GM23338 (cell line): ENCODE measurements around the gene RGL2. TPM values are rescaled to one million over a fixed set of nuclear protein-coding genes. Genes with fewer than 3 reads are reported as not detected.

ENCODE experiments used
- ATAC-seq: fragments of 200-7000 bp; cut with Tn5 transposase; 3 replicates; pipeline ENCODE4 v1.9.1; 2020
- DNase-seq: peaks from one replicate; pipeline ENCODE4 v3.0.0-alpha.2; 2015; ENCODE audit warnings: low spot score
- H2AFZ ChIP-seq: fragments of 200-600 bp; sonication (generic); 2 replicates; pipeline ENCODE4 v1.8.0; 2016; ENCODE audit warnings: antibody characterized with exemption, mild to moderate bottlenecking, moderate library complexity
- H3F3A ChIP-seq: fragments of 200-600 bp; sonication (generic); replicated peaks from 2 replicates; pipeline ENCODE4 v1.8.0; 2017; ENCODE audit warnings: antibody characterized with exemption, mixed run types, low read depth
- H3K27ac ChIP-seq: fragments of 200-600 bp; sonication (generic); 2 replicates; pipeline ENCODE4 v1.6.1; 2016; ENCODE audit warnings: low read depth
- H3K27me3 ChIP-seq: fragments of 200-600 bp; sonication (generic); 2 replicates; pipeline ENCODE4 v1.8.0; 2016; ENCODE audit warnings: mild to moderate bottlenecking, mixed run types, moderate library complexity; ENCODE audit not compliant: insufficient read depth
- H3K36me3 ChIP-seq: fragments of 200-600 bp; sonication (generic); 2 replicates; pipeline ENCODE4 v1.8.0; 2016; ENCODE audit warnings: mild to moderate bottlenecking; ENCODE audit not compliant: insufficient read depth
- H3K4me1 ChIP-seq: fragments of 200-600 bp; sonication (generic); 2 replicates; pipeline ENCODE4 v1.8.0; 2016; ENCODE audit warnings: mild to moderate bottlenecking, moderate library complexity; ENCODE audit not compliant: insufficient read depth
- H3K4me2 ChIP-seq: fragments of 200-600 bp; sonication (generic); 2 replicates; pipeline ENCODE4 v1.7.1; 2017; ENCODE audit warnings: mixed run types
- H3K4me3 ChIP-seq: fragments of 200-600 bp; sonication (generic); 2 replicates; pipeline ENCODE4 v1.6.1; 2016; ENCODE audit warnings: mixed run types
- H3K79me2 ChIP-seq: fragments of 200-600 bp; sonication (generic); replicated peaks from 2 replicates; pipeline ENCODE4 v1.8.0; 2017; ENCODE audit warnings: mild to moderate bottlenecking; ENCODE audit not compliant: insufficient read depth
- H3K9me2 ChIP-seq: fragments of 200-600 bp; sonication (generic); 2 replicates; pipeline ENCODE4 v1.8.0; 2017; ENCODE audit not compliant: insufficient read depth
- H4K20me1 ChIP-seq: fragments of 200-600 bp; sonication (generic); replicated peaks from 2 replicates; pipeline ENCODE4 v1.8.0; 2017; ENCODE audit warnings: mild to moderate bottlenecking; ENCODE audit not compliant: insufficient read depth
- H3K27ac Mint-ChIP-seq: 2 replicates; pipeline ENCODE4 v1.8.0; 2020; ENCODE audit warnings: inconsistent platforms, mild to moderate bottlenecking, moderate library complexity, mixed read lengths
- H3K27me3 Mint-ChIP-seq: 3 replicates; pipeline ENCODE4 v1.8.0; 2022; ENCODE audit warnings: low read depth, mild to moderate bottlenecking, moderate library complexity, mixed read lengths, inconsistent platforms; ENCODE audit not compliant: insufficient read depth, poor library complexity
- H3K36me3 Mint-ChIP-seq: 3 replicates; pipeline ENCODE4 v1.8.0; 2021; ENCODE audit warnings: low read depth, mild to moderate bottlenecking, inconsistent platforms, moderate library complexity, mixed read lengths
- H3K4me1 Mint-ChIP-seq: 3 replicates; pipeline ENCODE4 v1.8.0; 2020; ENCODE audit warnings: mild to moderate bottlenecking, inconsistent platforms, mixed read lengths
- H3K4me3 Mint-ChIP-seq: 3 replicates; pipeline ENCODE4 v1.8.0; 2021; ENCODE audit warnings: moderate library complexity, mild to moderate bottlenecking, inconsistent platforms, mixed read lengths
- H3K9me3 Mint-ChIP-seq: 3 replicates; pipeline ENCODE4 v1.8.0; 2020; ENCODE audit warnings: moderate library complexity, mild to moderate bottlenecking, inconsistent platforms, mixed read lengths
- CREB1 ChIP-seq: fragments of 250-450 bp; sonication (Bioruptor Pico); IDR thresholded peaks from 2 replicates; pipeline ENCODE4 v1.5.0; 2020; ENCODE audit warnings: low read depth, mild to moderate bottlenecking, moderate library complexity
- CTCF ChIP-seq, 2 experiments: fragments of 200-600 bp in 1 of 2; sonication (generic) in 1 of 2; conservative IDR thresholded peaks; 2 replicates each; pipeline versions ENCODE4 v1.5.1 to v1.6.1; 2016 to 2017; ENCODE audit warnings: antibody characterized with exemption in 2 of 2, low read depth in 2 of 2, mild to moderate bottlenecking in 2 of 2, moderate library complexity in 1 of 2
- EZH2 ChIP-seq: fragments of 200-600 bp; sonication (generic); IDR thresholded peaks from one replicate; pipeline ENCODE4 v1.8.0; 2017; ENCODE audit warnings: antibody characterized with exemption, mild to moderate bottlenecking, low read depth; ENCODE audit not compliant: unreplicated experiment
- JUNB ChIP-seq: IDR thresholded peaks from one replicate; pipeline ENCODE4 v1.6.1; 2016; ENCODE audit warnings: antibody characterized with exemption; ENCODE audit not compliant: unreplicated experiment
- NANOG ChIP-seq: IDR thresholded peaks from 2 replicates; pipeline ENCODE4 v1.6.1; 2016; ENCODE audit warnings: antibody characterized with exemption, borderline replicate concordance
- POLR2AphosphoS5 ChIP-seq: IDR thresholded peaks from 2 replicates; pipeline ENCODE4 v1.6.1; 2016; ENCODE audit warnings: antibody characterized with exemption, low read depth
- STAT1 ChIP-seq: IDR thresholded peaks from one replicate; pipeline ENCODE4 v1.6.1; 2016; ENCODE audit warnings: antibody characterized with exemption; ENCODE audit not compliant: unreplicated experiment
- ZNF331 ChIP-seq: fragments of 250-450 bp; sonication (Bioruptor Pico); IDR thresholded peaks from 2 replicates; pipeline ENCODE4 v1.5.0; 2020; ENCODE audit warnings: low read depth, mild to moderate bottlenecking, moderate library complexity
- polyA plus RNA-seq: library from polyadenylated mRNA; unstranded; fragments of >200 nt; fragmentation: Nextera tagmentation; extraction: Ambion mirVana; gene quantifications from 2 replicates; pipeline ENCODE4 v1.2.1, GENCODE V29; 2016
- total RNA-seq: library from RNA; depleted of rRNA; stranded (reverse); fragments of >200 nt; shearing (Covaris generic); gene quantifications from 2 replicates; pipeline ENCODE4 v1.2.3, GENCODE V29; 2014
- TF ChIP-seq, protein P1 (sequence below): fragments of 250-450 bp; sonication (Bioruptor Pico); IDR thresholded peaks from 2 replicates; pipeline ENCODE4 v1.5.0; 2020; ENCODE audit warnings: mild to moderate bottlenecking, moderate library complexity

The RGL2 gene
- total and polyA plus RNA-seq, 2 experiments from 2014 or later = 28.0 to 52.2 TPM

- peak overlapping the region; percentile 96 for H3K27ac ChIP-seq
- H3K9me3 Mint-ChIP-seq = no peaks in the 10 kb centered on the region
- no peaks in the 10 kb centered on the region for H3K9me2 ChIP-seq
- peaks cover 37% of the 10 kb centered on the region for H3K36me3 ChIP-seq
- peak overlapping the region; percentile 100 for H3K4me2 ChIP-seq
- H3K4me1 Mint-ChIP-seq = peaks cover 40% of the 10 kb centered on the region
- H2AFZ ChIP-seq = no peak overlapping the region
- H3K36me3 Mint-ChIP-seq = peaks cover 83% of the 10 kb centered on the region
- H3F3A ChIP-seq = peaks cover 65% of the 10 kb centered on the region
- peak overlapping the region; percentile 82 for H3K4me3 Mint-ChIP-seq
- peaks cover 31% of the 10 kb centered on the region for H3K79me2 ChIP-seq
- H3K4me3 ChIP-seq = peak overlapping the region; percentile 99
- peaks cover 47% of the 10 kb centered on the region for H3K4me1 ChIP-seq
- peaks cover 23% of the 10 kb centered on the region for H3K27me3 Mint-ChIP-seq
- no peaks in the 10 kb centered on the region for H3K27me3 ChIP-seq
- DNase-seq (peak; percentile 46), ATAC-seq (peak; percentile 11)
- H3K27ac Mint-ChIP-seq = peak overlapping the region; percentile 96
- peaks cover 38% of the 10 kb centered on the region for H4K20me1 ChIP-seq
- TF ChIP-seq NANOG (no peak), JUNB (no peak), CTCF (conservative IDR thresholded peaks at IDR 0.05; ENCODE audit: low read depth in 2 of 2) (peak in 1 of 2 experiments; percentile 38; a peak in 2 of 4 replicates)
Observed at GRCh38 chr6:33277663-33278391, 20.9 kb downstream of the RGL2 start.

- H3K36me3 Mint-ChIP-seq = peaks cover 85% of the 10 kb centered on the region
- H3K27ac Mint-ChIP-seq = peak within 1 kb of the TSS; percentile 96
- Histone ChIP-seq H3K9me2 (no peaks in the 10 kb centered on the region), H2AFZ (no peak within 1 kb of the TSS), H4K20me1 (peaks cover 44% of the 10 kb centered on the region), H3K79me2 (peaks cover 39% of the 10 kb centered on the region), H3F3A (peaks cover 72% of the 10 kb centered on the region), H3K27me3 (no peaks in the 10 kb centered on the region), H3K4me1 (peaks cover 48% of the 10 kb centered on the region), H3K36me3 (peaks cover 42% of the 10 kb centered on the region), H3K4me2 (peak within 1 kb of the TSS; percentile 100), H3K4me3 (peak within 1 kb of the TSS; percentile 99), H3K27ac (peak within 1 kb of the TSS; percentile 96)
- H3K4me3 Mint-ChIP-seq = peak within 1 kb of the TSS; percentile 97
- peak; percentile 92 for DNase-seq
- peaks cover 29% of the 10 kb centered on the region for H3K27me3 Mint-ChIP-seq
- peak; percentile 70 for ATAC-seq
- H3K9me3 Mint-ChIP-seq = no peaks in the 10 kb centered on the region; the same call in 2 of the 3 replicates
- H3K4me1 Mint-ChIP-seq = peaks cover 40% of the 10 kb centered on the region
- TF ChIP-seq ZNF331 (CRISPR knock-in tag) (no peak), EZH2 (no peak), JUNB (no peak), CREB1 (CRISPR knock-in tag) (peak; percentile 70), POLR2AphosphoS5 (peak; percentile 82), STAT1 (no peak)
- TF ChIP-seq, protein P1, sequence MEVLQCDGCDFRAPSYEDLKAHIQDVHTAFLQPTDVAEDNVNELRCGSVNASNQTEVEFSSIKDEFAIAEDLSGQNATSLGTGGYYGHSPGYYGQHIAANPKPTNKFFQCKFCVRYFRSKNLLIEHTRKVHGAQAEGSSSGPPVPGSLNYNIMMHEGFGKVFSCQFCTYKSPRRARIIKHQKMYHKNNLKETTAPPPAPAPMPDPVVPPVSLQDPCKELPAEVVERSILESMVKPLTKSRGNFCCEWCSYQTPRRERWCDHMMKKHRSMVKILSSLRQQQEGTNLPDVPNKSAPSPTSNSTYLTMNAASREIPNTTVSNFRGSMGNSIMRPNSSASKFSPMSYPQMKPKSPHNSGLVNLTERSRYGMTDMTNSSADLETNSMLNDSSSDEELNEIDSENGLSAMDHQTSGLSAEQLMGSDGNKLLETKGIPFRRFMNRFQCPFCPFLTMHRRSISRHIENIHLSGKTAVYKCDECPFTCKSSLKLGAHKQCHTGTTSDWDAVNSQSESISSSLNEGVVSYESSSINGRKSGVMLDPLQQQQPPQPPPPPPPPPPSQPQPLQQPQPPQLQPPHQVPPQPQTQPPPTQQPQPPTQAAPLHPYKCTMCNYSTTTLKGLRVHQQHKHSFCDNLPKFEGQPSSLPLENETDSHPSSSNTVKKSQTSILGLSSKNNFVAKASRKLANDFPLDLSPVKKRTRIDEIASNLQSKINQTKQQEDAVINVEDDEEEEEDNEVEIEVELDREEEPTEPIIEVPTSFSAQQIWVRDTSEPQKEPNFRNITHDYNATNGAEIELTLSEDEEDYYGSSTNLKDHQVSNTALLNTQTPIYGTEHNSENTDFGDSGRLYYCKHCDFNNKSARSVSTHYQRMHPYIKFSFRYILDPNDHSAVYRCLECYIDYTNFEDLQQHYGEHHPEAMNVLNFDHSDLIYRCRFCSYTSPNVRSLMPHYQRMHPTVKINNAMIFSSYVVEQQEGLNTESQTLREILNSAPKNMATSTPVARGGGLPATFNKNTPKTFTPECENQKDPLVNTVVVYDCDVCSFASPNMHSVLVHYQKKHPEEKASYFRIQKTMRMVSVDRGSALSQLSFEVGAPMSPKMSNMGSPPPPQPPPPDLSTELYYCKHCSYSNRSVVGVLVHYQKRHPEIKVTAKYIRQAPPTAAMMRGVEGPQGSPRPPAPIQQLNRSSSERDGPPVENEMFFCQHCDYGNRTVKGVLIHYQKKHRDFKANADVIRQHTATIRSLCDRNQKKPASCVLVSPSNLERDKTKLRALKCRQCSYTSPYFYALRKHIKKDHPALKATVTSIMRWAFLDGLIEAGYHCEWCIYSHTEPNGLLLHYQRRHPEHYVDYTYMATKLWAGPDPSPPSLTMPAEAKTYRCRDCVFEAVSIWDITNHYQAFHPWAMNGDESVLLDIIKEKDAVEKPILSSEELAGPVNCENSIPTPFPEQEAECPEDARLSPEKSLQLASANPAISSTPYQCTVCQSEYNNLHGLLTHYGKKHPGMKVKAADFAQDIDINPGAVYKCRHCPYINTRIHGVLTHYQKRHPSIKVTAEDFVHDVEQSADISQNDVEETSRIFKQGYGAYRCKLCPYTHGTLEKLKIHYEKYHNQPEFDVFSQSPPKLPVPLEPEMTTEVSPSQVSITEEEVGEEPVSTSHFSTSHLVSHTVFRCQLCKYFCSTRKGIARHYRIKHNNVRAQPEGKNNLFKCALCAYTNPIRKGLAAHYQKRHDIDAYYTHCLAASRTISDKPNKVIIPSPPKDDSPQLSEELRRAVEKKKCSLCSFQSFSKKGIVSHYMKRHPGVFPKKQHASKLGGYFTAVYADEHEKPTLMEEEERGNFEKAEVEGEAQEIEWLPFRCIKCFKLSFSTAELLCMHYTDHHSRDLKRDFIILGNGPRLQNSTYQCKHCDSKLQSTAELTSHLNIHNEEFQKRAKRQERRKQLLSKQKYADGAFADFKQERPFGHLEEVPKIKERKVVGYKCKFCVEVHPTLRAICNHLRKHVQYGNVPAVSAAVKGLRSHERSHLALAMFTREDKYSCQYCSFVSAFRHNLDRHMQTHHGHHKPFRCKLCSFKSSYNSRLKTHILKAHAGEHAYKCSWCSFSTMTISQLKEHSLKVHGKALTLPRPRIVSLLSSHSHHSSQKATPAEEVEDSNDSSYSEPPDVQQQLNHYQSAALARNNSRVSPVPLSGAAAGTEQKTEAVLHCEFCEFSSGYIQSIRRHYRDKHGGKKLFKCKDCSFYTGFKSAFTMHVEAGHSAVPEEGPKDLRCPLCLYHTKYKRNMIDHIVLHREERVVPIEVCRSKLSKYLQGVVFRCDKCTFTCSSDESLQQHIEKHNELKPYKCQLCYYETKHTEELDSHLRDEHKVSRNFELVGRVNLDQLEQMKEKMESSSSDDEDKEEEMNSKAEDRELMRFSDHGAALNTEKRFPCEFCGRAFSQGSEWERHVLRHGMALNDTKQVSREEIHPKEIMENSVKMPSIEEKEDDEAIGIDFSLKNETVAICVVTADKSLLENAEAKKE (CRISPR knock-in tag) = no peak
Observed at GRCh38 chr6:33276864-33277662, 21.7 kb downstream of the RGL2 start, which contains the start of gene B3GALT4. Gene B3GALT4, plus strand, starts transcription at chr6:33277123. Its CDS starts 297 bp downstream, at chr6:33277420.
